Measurements from ENCODE around the gene TMEM229A. TPM values are rescaled to one million over a fixed set of nuclear protein-coding genes. Genes with fewer than 3 reads are reported as not detected.

The TMEM229A gene
- total and polyA plus RNA-seq, 10 of the 15 experiments (the other 5 are each of a cell fraction or from before 2014, with no cell fraction given) = not detected

DNA sequence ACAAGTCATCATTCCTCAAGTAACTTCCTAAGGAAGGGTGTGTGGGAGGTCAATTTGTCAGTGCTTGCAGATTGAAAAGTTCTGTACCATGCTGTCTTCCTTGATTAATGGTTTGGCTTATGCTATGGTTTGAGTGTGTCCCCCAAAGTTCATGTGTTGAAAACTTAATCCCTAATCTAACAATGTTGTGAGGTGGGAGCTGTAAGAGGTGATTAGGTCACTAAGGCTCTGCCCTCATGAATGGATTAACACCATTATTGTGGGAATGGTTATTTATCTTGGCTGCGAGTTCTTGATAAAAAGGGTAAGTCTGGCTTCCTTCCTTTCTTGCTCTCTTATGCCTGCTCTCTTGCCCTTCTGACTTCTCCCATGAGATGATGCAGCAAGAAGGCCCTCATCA is 29.3 kb upstream of the TMEM229A start:
- ChIA-PET POLR2A (no interaction called here), SMC1A (ENCODE audit: uncharacterized antibody, unreplicated experiment) (no interaction called here), CTCF (no interaction called here), RAD21 (ENCODE audit: unreplicated experiment) (no interaction called here)
- BruUV-seq (replicated peaks) = no TSS peak
- H3K27ac ChIP-seq (ENCODE audit: control insufficient read depth, insufficient read depth) = no peak overlapping the region
- H4K20me1 ChIP-seq (ENCODE audit: control insufficient read depth, insufficient read depth) = no peaks in the 10 kb centered on the region
- H3K4me1 ChIP-seq (ENCODE audit: control insufficient read depth, insufficient read depth, low read length) = no peaks in the 10 kb centered on the region
- H3K9me3 ChIP-seq (replicated peaks; ENCODE audit: control insufficient read depth, insufficient read depth, low read length) = no peaks in the 10 kb centered on the region; the same call in 2 of the 3 replicates
- H3K27me3 ChIP-seq (replicated peaks in 1 of 2; ENCODE audit: control insufficient read depth in 2 of 2, insufficient read depth in 2 of 2, low read length in 1 of 2) = no peaks in the 10 kb centered on the region
- intact Hi-C loops (cut with micrococcal nuclease; ENCODE audit: unreplicated experiment) (no loop called here), in situ Hi-C loops (cut with MboI) (no loop called here)
- no peak overlapping the region for H3K9ac ChIP-seq (ENCODE audit: control insufficient read depth, insufficient read depth, low read length)
- ATAC-seq = no peak
- H3K36me3 ChIP-seq (ENCODE audit: control insufficient read depth in 2 of 2, insufficient read depth in 2 of 2, low read length in 1 of 2) = no peaks in the 10 kb centered on the region
- no peak for FAIRE-seq
- no peak for DNase-seq (ENCODE audit: low read depth, low spot score)
- no peak overlapping the region for H3K4me2 ChIP-seq (ENCODE audit: control insufficient read depth, insufficient read depth)
- no peak overlapping the region for H2AFZ ChIP-seq (ENCODE audit: control insufficient read depth, low read depth, low read length)
- 57% methylated on average over 1 of the region's 1 CpG for WGBS (ENCODE audit: insufficient coverage, insufficient replicate concordance, low lambda C conversion rate, missing lambda C conversion rate)
- H3K79me2 ChIP-seq (ENCODE audit: control insufficient read depth, insufficient read depth, low read length) = no peaks in the 10 kb centered on the region
- H3K4me3 ChIP-seq = no peak overlapping the region
- no peak for TF ChIP-seq POLR2AphosphoS5 (IDR thresholded peaks at IDR 0.05; ENCODE audit: low read length)
- TF ChIP-seq RFX5 (IDR thresholded peaks at IDR 0.05; ENCODE audit: low read depth, low read length) = no peak
- TF ChIP-seq, protein P1, sequence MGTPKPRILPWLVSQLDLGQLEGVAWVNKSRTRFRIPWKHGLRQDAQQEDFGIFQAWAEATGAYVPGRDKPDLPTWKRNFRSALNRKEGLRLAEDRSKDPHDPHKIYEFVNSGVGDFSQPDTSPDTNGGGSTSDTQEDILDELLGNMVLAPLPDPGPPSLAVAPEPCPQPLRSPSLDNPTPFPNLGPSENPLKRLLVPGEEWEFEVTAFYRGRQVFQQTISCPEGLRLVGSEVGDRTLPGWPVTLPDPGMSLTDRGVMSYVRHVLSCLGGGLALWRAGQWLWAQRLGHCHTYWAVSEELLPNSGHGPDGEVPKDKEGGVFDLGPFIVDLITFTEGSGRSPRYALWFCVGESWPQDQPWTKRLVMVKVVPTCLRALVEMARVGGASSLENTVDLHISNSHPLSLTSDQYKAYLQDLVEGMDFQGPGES (IDR thresholded peaks at IDR 0.05) = no peak
- TF ChIP-seq, protein P2, sequence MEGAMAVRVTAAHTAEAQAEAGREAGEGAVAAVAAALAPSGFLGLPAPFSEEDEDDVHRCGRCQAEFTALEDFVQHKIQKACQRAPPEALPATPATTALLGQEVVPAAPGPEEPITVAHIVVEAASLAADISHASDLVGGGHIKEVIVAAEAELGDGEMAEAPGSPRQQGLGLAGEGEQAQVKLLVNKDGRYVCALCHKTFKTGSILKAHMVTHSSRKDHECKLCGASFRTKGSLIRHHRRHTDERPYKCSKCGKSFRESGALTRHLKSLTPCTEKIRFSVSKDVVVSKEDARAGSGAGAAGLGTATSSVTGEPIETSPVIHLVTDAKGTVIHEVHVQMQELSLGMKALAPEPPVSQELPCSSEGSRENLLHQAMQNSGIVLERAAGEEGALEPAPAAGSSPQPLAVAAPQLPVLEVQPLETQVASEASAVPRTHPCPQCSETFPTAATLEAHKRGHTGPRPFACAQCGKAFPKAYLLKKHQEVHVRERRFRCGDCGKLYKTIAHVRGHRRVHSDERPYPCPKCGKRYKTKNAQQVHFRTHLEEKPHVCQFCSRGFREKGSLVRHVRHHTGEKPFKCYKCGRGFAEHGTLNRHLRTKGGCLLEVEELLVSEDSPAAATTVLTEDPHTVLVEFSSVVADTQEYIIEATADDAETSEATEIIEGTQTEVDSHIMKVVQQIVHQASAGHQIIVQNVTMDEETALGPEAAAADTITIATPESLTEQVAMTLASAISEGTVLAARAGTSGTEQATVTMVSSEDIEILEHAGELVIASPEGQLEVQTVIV (IDR thresholded peaks at IDR 0.05; ENCODE audit: borderline replicate concordance, partially characterized antibody) = no peak
- TF ChIP-seq IKZF1 (conservative IDR thresholded peaks at IDR 0.05) = no peak
- TF ChIP-seq, protein P3, sequence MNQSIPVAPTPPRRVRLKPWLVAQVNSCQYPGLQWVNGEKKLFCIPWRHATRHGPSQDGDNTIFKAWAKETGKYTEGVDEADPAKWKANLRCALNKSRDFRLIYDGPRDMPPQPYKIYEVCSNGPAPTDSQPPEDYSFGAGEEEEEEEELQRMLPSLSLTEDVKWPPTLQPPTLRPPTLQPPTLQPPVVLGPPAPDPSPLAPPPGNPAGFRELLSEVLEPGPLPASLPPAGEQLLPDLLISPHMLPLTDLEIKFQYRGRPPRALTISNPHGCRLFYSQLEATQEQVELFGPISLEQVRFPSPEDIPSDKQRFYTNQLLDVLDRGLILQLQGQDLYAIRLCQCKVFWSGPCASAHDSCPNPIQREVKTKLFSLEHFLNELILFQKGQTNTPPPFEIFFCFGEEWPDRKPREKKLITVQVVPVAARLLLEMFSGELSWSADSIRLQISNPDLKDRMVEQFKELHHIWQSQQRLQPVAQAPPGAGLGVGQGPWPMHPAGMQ (IDR thresholded peaks at IDR 0.05; ENCODE audit: borderline replicate concordance) = no peak
- TF ChIP-seq TCF12 (IDR thresholded peaks at IDR 0.05; ENCODE audit: low read depth, low read length) = no peak
- TF ChIP-seq, protein P4, sequence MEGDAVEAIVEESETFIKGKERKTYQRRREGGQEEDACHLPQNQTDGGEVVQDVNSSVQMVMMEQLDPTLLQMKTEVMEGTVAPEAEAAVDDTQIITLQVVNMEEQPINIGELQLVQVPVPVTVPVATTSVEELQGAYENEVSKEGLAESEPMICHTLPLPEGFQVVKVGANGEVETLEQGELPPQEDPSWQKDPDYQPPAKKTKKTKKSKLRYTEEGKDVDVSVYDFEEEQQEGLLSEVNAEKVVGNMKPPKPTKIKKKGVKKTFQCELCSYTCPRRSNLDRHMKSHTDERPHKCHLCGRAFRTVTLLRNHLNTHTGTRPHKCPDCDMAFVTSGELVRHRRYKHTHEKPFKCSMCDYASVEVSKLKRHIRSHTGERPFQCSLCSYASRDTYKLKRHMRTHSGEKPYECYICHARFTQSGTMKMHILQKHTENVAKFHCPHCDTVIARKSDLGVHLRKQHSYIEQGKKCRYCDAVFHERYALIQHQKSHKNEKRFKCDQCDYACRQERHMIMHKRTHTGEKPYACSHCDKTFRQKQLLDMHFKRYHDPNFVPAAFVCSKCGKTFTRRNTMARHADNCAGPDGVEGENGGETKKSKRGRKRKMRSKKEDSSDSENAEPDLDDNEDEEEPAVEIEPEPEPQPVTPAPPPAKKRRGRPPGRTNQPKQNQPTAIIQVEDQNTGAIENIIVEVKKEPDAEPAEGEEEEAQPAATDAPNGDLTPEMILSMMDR (IDR thresholded peaks at IDR 0.05 in 2 of 3, conservative IDR thresholded peaks at IDR 0.05 in 1 of 3; ENCODE audit: control insufficient read depth in 2 of 3, extremely low read depth in 1 of 3, insufficient read depth in 1 of 3, low read depth in 3 of 3, low read length in 3 of 3) = no peak
